Measurements from ENCODE around the gene AKT1.

DNA sequence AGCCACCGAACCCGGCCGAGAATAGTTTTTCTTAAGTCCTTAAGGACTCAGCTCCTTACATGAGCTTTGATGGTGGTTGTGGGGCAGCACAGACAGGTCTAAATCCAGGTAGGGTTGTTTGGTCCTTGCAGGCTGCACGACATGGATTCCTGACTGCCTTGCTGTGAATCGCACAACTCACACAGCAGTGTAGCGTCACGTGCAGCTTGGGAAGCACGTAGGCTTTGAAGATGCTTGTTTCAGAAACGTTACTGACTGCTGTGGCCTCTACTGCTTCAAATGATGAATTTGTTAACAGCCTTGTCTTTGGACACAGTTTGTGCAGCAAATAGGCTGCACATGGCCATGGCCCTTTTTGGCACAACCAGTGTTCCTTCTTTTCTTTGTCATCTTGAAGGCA, 35.2 kb upstream of the AKT1 start:
- TF ChIP-seq CTCF (IDR thresholded peaks at IDR 0.05) (no peak), POLR2A (IDR thresholded peaks at IDR 0.05) (no peak)
